Measurements from ENCODE around the gene THRB.

- TF ChIP-seq POLR2AphosphoS5 (IDR thresholded peaks at IDR 0.05) = no peak
- TF ChIP-seq CTCF (IDR thresholded peaks at IDR 0.05) = no peak
Measured at GRCh38 chr3:24434651-24435050, 60.0 kb downstream of the THRB start.
